ENCODE data around the gene SCAMP4.

SCAMP4 gene

DNA sequence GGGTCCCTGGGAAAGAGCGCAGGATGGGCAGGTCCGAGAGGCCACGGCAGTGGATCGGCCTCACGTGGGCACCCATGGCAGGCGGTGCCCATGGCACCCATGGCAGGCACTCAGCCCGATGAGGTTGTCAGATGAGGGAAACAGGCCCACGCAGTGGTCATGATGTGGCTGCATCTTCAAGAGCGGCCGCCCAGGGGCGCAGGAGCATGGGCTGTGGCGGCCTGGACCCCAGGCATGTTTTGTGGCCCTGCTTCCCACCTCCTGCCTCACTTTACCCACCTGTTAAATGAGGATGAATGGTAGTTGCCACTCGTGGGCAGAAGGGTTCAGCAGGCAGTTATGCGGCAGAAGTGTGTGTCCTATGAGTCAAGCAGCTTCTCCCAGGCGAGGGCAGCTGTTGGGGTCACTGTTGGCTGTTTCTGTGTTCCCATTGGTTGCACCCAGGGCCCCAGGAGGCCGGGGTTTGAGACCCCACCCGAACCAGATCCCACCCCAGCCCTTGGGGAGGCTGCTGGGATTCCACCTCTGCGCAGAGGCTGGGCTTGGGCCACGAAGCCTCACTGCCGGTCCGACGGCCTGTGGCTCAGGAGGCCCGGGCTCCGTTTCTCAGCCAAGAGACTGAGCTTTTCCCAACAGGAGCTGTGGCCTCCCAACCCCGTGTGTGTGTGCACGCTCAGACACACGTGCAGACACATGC, 65.8 kb downstream of the SCAMP4 start:
- in situ Hi-C loops (cut with HindIII; ENCODE audit: low pct_unique_long_range_greater_than_20kb, low sequenced_read_pairs) = no loop called here
- no peak for DNase-seq (ENCODE audit: low read depth in 1 of 2, low spot score in 1 of 2)
- TF ChIP-seq JUND (IDR thresholded peaks at IDR 0.05; ENCODE audit: low read depth) = no peak

DNA sequence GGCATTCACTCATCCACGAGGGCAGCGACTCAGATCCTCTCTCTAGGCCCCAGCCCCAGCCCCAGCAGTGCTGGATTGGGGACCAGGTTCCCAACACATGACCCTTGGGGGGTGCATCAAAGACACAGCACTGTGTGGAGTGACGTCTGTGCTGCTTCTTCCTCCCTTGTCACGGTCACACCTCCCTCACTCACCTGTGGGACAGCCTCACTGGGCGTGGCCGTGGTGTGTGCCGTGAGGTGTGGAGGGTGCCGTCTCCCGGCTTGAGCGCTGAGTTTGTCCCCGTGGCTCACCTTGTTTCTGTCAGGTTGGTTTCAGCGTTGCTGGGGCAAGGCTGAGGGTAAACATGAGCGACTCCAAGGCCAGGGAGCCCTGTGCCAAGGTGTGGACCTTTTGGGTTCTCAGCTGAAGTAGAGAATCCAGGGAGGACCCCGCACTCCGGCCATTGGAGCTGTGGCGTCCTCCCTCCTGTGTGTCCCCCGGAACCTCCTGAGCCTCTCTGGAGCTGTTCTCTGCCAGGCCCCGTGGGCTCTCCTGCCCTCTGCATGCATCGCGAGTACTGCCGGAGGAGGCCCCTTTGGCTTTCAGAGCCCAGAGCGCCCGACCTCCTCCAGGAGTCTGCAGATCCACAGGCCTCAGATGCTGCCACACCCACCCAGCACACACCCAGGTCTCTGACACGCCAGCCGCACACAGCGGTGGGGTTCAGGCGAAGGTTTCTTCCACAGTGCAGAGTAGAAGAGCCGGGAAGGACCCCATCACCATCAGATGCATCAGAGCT, 69.4 kb downstream of the SCAMP4 start:
- TF ChIP-seq JUND (IDR thresholded peaks at IDR 0.05; ENCODE audit: low read depth) = no peak
- in situ Hi-C loops (cut with HindIII; ENCODE audit: low pct_unique_long_range_greater_than_20kb, low sequenced_read_pairs) = no loop called here
- DNase-seq (ENCODE audit: low read depth in 1 of 2, low spot score in 1 of 2) = no peak

DNA sequence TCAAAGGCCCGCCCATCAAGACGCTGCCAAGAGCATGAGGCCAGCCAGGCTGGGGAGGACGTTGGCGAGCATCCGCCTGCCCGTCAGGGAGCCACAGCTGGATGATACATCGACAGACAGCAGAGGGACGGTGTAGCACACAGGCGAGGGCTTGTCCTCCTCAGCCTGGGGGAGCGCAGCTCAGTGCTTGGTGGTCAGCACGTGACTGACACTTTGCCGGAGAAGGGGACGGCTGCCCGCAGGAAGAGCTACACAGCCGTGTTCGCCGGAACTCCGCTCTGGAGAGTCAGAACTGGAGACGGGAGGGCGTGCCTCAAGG, 69.9 kb downstream of the SCAMP4 start:
- TF ChIP-seq JUND (IDR thresholded peaks at IDR 0.05; ENCODE audit: low read depth) = no peak
- DNase-seq (ENCODE audit: low read depth in 1 of 2, low spot score in 1 of 2) = no peak
- in situ Hi-C loops (cut with HindIII; ENCODE audit: low pct_unique_long_range_greater_than_20kb, low sequenced_read_pairs) = no loop called here

Data from T47D (cell line).